WTC11 (cell line): Measurements from ENCODE around the gene SRRM2. TPM values are rescaled to one million over a fixed set of nuclear protein-coding genes. Genes with fewer than 3 reads are reported as not detected.

Experiments used
- ATAC-seq: fragments of 200-7000 bp; cut with Tn5 transposase; 2 replicates; pipeline ENCODE4 v1.10.0; 2021; ENCODE audit warnings: mild to moderate bottlenecking, moderate library complexity
- CTCF ChIA-PET: fragments of 300-600 bp; sonication (Branson Sonifier 250); formaldehyde crosslinking; loops from one replicate; lab custom pipeline; 2021; ENCODE audit warnings: antibody characterized with exemption; lab: Charles Lee
- POLR2A ChIA-PET: fragments of 350-600 bp; sonication (Branson Sonifier 250); formaldehyde crosslinking; loops from one replicate; lab custom pipeline; 2021; ENCODE audit warnings: antibody characterized with exemption; lab: Charles Lee
- DNase-seq: peaks from one replicate; pipeline ENCODE4 v3.0.0; 2021; ENCODE audit warnings: low spot score
- H3K27ac Mint-ChIP-seq: 2 replicates; pipeline ENCODE4 v1.8.0; 2021; ENCODE audit warnings: mixed read lengths
- H3K27me3 Mint-ChIP-seq: 2 replicates; pipeline ENCODE4 v1.8.0; 2021; ENCODE audit warnings: low read depth, mild to moderate bottlenecking, moderate library complexity, mixed read lengths
- H3K36me3 Mint-ChIP-seq: 2 replicates; pipeline ENCODE4 v1.8.0; 2021; ENCODE audit warnings: mixed read lengths
- H3K4me1 Mint-ChIP-seq: 2 replicates; pipeline ENCODE4 v1.8.0; 2022; ENCODE audit warnings: mixed read lengths
- H3K4me3 Mint-ChIP-seq: 2 replicates; pipeline ENCODE4 v1.8.0; 2021; ENCODE audit warnings: mild to moderate bottlenecking, moderate library complexity, mixed read lengths
- H3K9me3 Mint-ChIP-seq: 2 replicates; pipeline ENCODE4 v1.8.0; 2021; ENCODE audit warnings: mixed read lengths
- CTCF ChIP-seq: fragments of 200-600 bp; IDR thresholded peaks from 2 replicates; pipeline ENCODE4 v1.8.0; 2022; ENCODE audit warnings: antibody characterized with exemption
- FOXJ3 ChIP-seq: sonication (generic); formaldehyde crosslinking; IDR thresholded peaks from 2 replicates; pipeline ENCODE4 v1.9.0; 2021; ENCODE audit warnings: missing genetic modification reagents, mild to moderate bottlenecking, borderline replicate concordance
- FOXK1 ChIP-seq: sonication (generic); formaldehyde crosslinking; IDR thresholded peaks from 2 replicates; pipeline ENCODE4 v1.8.0; 2022; ENCODE audit warnings: mild to moderate bottlenecking, moderate library complexity, missing genetic modification reagents
- GABPB1 ChIP-seq: sonication (generic); formaldehyde crosslinking; IDR thresholded peaks from 2 replicates; pipeline ENCODE4 v1.8.1; 2023; ENCODE audit warnings: mild to moderate bottlenecking, missing genetic modification reagents
- GTF2I ChIP-seq: fragments of 250-450 bp; sonication (Bioruptor Pico); conservative IDR thresholded peaks from 2 replicates; pipeline ENCODE4 v1.4.0; 2021; ENCODE audit warnings: mild to moderate bottlenecking
- IRF1 ChIP-seq: sonication (generic); formaldehyde crosslinking; IDR thresholded peaks from 2 replicates; pipeline ENCODE4 v1.8.0; 2023; ENCODE audit warnings: missing genetic modification reagents
- PRRX2 ChIP-seq: fragments of 250-450 bp; sonication (Bioruptor Pico); IDR thresholded peaks from 2 replicates; pipeline ENCODE4 v1.8.0; 2021; ENCODE audit warnings: mild to moderate bottlenecking
- SMAD3 ChIP-seq: sonication (generic); formaldehyde crosslinking; IDR thresholded peaks from 2 replicates; pipeline ENCODE4 v1.8.0; 2022; ENCODE audit warnings: missing genetic modification reagents, mild to moderate bottlenecking, borderline replicate concordance
- SMAD4 ChIP-seq: sonication (generic); formaldehyde crosslinking; IDR thresholded peaks from 2 replicates; pipeline ENCODE4 v1.8.0; 2022; ENCODE audit warnings: mild to moderate bottlenecking, missing genetic modification reagents
- TEAD1 ChIP-seq: sonication (generic); formaldehyde crosslinking; IDR thresholded peaks from 2 replicates; pipeline ENCODE4 v1.8.0; 2022; ENCODE audit warnings: mild to moderate bottlenecking, missing genetic modification reagents
- ZNF317 ChIP-seq: sonication (generic); formaldehyde crosslinking; IDR thresholded peaks from 2 replicates; pipeline ENCODE4 v1.8.1; 2023; ENCODE audit warnings: low read depth, mild to moderate bottlenecking, moderate library complexity, missing genetic modification reagents, borderline replicate concordance
- total RNA-seq: library from RNA; stranded (reverse); gene quantifications from 3 replicates; pipeline ENCODE4 v1.2.3, GENCODE V29; 2021
- TF ChIP-seq, protein P1 (sequence below): sonication (generic); formaldehyde crosslinking; IDR thresholded peaks from 2 replicates; pipeline ENCODE4 v1.8.0; 2022; ENCODE audit warnings: mild to moderate bottlenecking, missing genetic modification reagents
- TF ChIP-seq, protein P2 (sequence below): sonication (generic); formaldehyde crosslinking; IDR thresholded peaks from 2 replicates; pipeline ENCODE4 v1.8.1; 2023; ENCODE audit warnings: mild to moderate bottlenecking, missing genetic modification reagents
- TF ChIP-seq, protein P3 (sequence below): sonication (generic); formaldehyde crosslinking; IDR thresholded peaks from 2 replicates; pipeline ENCODE4 v1.8.1; 2022; ENCODE audit warnings: mild to moderate bottlenecking, moderate library complexity, missing genetic modification reagents
- TF ChIP-seq, protein P4 (sequence below): sonication (generic); formaldehyde crosslinking; IDR thresholded peaks from 2 replicates; pipeline ENCODE4 v1.8.0; 2022; ENCODE audit warnings: mild to moderate bottlenecking, missing genetic modification reagents
- TF ChIP-seq, protein P5 (sequence below): sonication (generic); formaldehyde crosslinking; IDR thresholded peaks from 2 replicates; pipeline ENCODE4 v1.8.0; 2023; ENCODE audit warnings: missing genetic modification reagents, mild to moderate bottlenecking, borderline replicate concordance
- TF ChIP-seq, protein P6 (sequence below): sonication (generic); formaldehyde crosslinking; conservative IDR thresholded peaks from 2 replicates; pipeline ENCODE4 v1.8.1; 2022; ENCODE audit warnings: mild to moderate bottlenecking, missing genetic modification reagents

SRRM2 gene
- total RNA-seq, 1 experiment from 2014 or later: 823 TPM

- ChIA-PET POLR2A (interaction anchor here (0.6 kb wide), 1 partner anchor 34 kb away, joined by 4 read pairs; no protein-coding TSS in a partner anchor), CTCF (interaction anchor here (0.6 to 1.4 kb wide), 2 partner anchors 53 to 201 kb away, joined by 3 read pairs; no protein-coding TSS in a partner anchor)
- Mint-ChIP-seq H3K36me3 (no peaks in the 10 kb centered on the region), H3K4me3 (no peak overlapping the region), H3K4me1 (peaks cover 6% of the 10 kb centered on the region; the same call in 1 of the 2 replicates), H3K9me3 (no peaks in the 10 kb centered on the region), H3K27me3 (no peaks in the 10 kb centered on the region), H3K27ac (no peak overlapping the region)
- TF ChIP-seq, protein P1, sequence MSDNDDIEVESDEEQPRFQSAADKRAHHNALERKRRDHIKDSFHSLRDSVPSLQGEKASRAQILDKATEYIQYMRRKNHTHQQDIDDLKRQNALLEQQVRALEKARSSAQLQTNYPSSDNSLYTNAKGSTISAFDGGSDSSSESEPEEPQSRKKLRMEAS (CRISPR knock-in tag): no peak
- TF ChIP-seq SMAD4 (CRISPR knock-in tag): no peak
- no peak for TF ChIP-seq IRF1
- no peak for TF ChIP-seq FOXJ3 (CRISPR knock-in tag)
- TF ChIP-seq SMAD3 (CRISPR knock-in tag): no peak
- TF ChIP-seq CTCF: no peak
- TF ChIP-seq GABPB1 (CRISPR knock-in tag): no peak
- DNase-seq (no peak), ATAC-seq (no peak)
Measured at GRCh38 chr16:2716948-2717347, 35.5 kb upstream of the SRRM2 start.

DNA sequence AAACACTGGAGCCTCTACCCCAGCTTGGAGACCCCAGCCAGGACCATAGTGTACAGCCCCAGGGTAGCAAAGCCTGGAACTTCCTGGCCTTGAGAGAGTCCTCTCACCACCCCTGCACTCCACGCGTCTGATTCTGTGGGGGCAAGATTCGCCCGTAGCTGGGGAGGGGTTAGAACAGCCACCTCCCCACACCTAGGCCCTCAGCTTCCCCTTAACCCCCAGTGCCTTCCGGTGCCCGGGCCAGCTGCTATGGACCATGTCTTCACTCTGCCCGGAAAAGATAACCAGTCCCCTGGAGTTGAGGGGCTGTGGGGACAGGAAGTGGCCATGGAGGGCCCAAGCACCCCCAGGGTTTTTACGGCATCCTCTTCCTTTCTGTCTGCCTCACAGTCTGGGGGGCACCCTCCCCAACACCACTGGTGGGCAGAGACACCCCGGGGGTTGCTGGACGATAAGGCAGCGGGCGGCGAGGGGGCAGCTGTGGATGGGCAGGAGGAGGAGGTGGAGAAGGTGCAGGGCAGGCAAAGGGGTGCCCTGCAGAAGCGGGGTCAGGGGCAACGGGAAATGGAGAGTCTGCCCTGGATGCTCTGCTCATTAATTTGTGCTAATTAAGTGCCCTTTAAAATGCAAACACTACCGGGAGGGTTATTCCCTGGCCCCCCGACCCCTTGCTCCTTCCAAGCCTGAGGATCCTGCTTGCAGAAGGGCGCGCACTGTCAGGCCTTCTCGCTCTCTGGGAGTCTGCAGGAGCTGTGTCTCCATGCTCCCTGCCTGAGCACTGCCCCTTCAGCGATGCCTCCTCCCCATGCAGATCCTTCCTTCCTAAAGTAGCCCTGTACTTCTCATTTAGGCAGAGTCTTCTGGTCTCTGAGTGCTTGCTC lies 34.8 kb upstream of the SRRM2 start:
- Mint-ChIP-seq H3K4me3 (no peak overlapping the region), H3K4me1 (peaks cover 6% of the 10 kb centered on the region; the same call in 1 of the 2 replicates), H3K27me3 (no peaks in the 10 kb centered on the region), H3K36me3 (no peaks in the 10 kb centered on the region), H3K9me3 (no peaks in the 10 kb centered on the region), H3K27ac (no peak overlapping the region)
- TF ChIP-seq FOXK1 (CRISPR knock-in tag) (no peak), FOXJ3 (CRISPR knock-in tag) (no peak), GTF2I (no peak), SMAD4 (CRISPR knock-in tag) (no peak), TEAD1 (no peak), PRRX2 (CRISPR knock-in tag) (no peak), ZNF317 (no peak), GABPB1 (CRISPR knock-in tag) (no peak)
- TF ChIP-seq, protein P2, sequence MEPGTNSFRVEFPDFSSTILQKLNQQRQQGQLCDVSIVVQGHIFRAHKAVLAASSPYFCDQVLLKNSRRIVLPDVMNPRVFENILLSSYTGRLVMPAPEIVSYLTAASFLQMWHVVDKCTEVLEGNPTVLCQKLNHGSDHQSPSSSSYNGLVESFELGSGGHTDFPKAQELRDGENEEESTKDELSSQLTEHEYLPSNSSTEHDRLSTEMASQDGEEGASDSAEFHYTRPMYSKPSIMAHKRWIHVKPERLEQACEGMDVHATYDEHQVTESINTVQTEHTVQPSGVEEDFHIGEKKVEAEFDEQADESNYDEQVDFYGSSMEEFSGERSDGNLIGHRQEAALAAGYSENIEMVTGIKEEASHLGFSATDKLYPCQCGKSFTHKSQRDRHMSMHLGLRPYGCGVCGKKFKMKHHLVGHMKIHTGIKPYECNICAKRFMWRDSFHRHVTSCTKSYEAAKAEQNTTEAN (CRISPR knock-in tag): no peak
- TF ChIP-seq, protein P3, sequence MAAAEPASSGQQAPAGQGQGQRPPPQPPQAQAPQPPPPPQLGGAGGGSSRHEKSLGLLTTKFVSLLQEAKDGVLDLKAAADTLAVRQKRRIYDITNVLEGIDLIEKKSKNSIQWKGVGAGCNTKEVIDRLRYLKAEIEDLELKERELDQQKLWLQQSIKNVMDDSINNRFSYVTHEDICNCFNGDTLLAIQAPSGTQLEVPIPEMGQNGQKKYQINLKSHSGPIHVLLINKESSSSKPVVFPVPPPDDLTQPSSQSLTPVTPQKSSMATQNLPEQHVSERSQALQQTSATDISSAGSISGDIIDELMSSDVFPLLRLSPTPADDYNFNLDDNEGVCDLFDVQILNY (CRISPR knock-in tag): no peak
- TF ChIP-seq, protein P4, sequence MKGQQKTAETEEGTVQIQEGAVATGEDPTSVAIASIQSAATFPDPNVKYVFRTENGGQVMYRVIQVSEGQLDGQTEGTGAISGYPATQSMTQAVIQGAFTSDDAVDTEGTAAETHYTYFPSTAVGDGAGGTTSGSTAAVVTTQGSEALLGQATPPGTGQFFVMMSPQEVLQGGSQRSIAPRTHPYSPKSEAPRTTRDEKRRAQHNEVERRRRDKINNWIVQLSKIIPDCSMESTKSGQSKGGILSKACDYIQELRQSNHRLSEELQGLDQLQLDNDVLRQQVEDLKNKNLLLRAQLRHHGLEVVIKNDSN (CRISPR knock-in tag): no peak
- TF ChIP-seq, protein P5, sequence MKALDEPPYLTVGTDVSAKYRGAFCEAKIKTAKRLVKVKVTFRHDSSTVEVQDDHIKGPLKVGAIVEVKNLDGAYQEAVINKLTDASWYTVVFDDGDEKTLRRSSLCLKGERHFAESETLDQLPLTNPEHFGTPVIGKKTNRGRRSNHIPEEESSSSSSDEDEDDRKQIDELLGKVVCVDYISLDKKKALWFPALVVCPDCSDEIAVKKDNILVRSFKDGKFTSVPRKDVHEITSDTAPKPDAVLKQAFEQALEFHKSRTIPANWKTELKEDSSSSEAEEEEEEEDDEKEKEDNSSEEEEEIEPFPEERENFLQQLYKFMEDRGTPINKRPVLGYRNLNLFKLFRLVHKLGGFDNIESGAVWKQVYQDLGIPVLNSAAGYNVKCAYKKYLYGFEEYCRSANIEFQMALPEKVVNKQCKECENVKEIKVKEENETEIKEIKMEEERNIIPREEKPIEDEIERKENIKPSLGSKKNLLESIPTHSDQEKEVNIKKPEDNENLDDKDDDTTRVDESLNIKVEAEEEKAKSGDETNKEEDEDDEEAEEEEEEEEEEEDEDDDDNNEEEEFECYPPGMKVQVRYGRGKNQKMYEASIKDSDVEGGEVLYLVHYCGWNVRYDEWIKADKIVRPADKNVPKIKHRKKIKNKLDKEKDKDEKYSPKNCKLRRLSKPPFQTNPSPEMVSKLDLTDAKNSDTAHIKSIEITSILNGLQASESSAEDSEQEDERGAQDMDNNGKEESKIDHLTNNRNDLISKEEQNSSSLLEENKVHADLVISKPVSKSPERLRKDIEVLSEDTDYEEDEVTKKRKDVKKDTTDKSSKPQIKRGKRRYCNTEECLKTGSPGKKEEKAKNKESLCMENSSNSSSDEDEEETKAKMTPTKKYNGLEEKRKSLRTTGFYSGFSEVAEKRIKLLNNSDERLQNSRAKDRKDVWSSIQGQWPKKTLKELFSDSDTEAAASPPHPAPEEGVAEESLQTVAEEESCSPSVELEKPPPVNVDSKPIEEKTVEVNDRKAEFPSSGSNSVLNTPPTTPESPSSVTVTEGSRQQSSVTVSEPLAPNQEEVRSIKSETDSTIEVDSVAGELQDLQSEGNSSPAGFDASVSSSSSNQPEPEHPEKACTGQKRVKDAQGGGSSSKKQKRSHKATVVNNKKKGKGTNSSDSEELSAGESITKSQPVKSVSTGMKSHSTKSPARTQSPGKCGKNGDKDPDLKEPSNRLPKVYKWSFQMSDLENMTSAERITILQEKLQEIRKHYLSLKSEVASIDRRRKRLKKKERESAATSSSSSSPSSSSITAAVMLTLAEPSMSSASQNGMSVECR: no peak
- TF ChIP-seq, protein P6, sequence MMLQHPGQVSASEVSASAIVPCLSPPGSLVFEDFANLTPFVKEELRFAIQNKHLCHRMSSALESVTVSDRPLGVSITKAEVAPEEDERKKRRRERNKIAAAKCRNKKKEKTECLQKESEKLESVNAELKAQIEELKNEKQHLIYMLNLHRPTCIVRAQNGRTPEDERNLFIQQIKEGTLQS (CRISPR knock-in tag): no peak
- CTCF ChIA-PET: interaction anchor here (1.4 kb wide), 1 partner anchor 52 kb away, joined by 3 read pairs; no protein-coding TSS in a partner anchor
- no peak for DNase-seq
- no peak for ATAC-seq
- POLR2A ChIA-PET: interaction anchor here (0.6 kb wide), 1 partner anchor 33 kb away, joined by 4 read pairs; no protein-coding TSS in a partner anchor
